SH-SY5Y (cell line): Measurements from ENCODE around the gene KNSTRN.
A peak's percentile ranks its signal among the peaks of the same experiment; 100 is the strongest.

Source experiments
- GATA2 ChIP-seq: IDR thresholded peaks from 2 replicates; pipeline ENCODE4 v1.6.1; 2011; ENCODE audit warnings: mild to moderate bottlenecking, low read depth, low read length
- GATA3 ChIP-seq: IDR thresholded peaks from 2 replicates; pipeline ENCODE4 v1.6.1; 2011; ENCODE audit warnings: low read depth, mild to moderate bottlenecking, low read length, moderate library complexity

- TF ChIP-seq GATA3 (no peak), GATA2 (peak; percentile 89)
These were observed 41.7 kb upstream of the KNSTRN start, which contains the start of gene CCDC9B for GRCh38 chr15:40340740-40341400.
